PC-9 (cell line): Measurements from ENCODE around the gene RPL35. TPM values are rescaled to one million over a fixed set of nuclear protein-coding genes. Genes with fewer than 3 reads are reported as not detected.
"Not testable (repeated sequence)": the region's sequence is repeated elsewhere in the genome, so short reads cannot be mapped to it uniquely, and the experiment has no call there.

ENCODE experiments used
- BruUV-seq: library from RNA; stranded (reverse); fragments of 400-500 nt; replicated peaks from 2 replicates; lab custom pipeline; 2021; lab: Mats Ljungman, UMichigan
- CTCF ChIA-PET: fragments of 300-600 bp; sonication (Branson Sonifier 250); formaldehyde crosslinking; loops from one replicate; lab custom pipeline; 2022; ENCODE audit warnings: antibody characterized with exemption; lab: Charles Lee
- POLR2A ChIA-PET: fragments of 300-600 bp; sonication (Branson Sonifier 250); formaldehyde crosslinking; loops from one replicate; lab custom pipeline; 2022; ENCODE audit warnings: antibody characterized with exemption; ENCODE audit not compliant: unreplicated experiment; lab: Charles Lee
- DNase-seq, 2 experiments: peaks; one replicate each; pipeline versions ENCODE4 v3.0.0 to v3.0.0-alpha.2; 2015 to 2022; ENCODE audit warnings: mixed read lengths in 1 of 2
- H2AFZ ChIP-seq: fragments of 200-600 bp; sonication (generic); 2 replicates; pipeline ENCODE4 v1.8.1; 2017; ENCODE audit warnings: antibody characterized with exemption
- H3F3A ChIP-seq: fragments of 200-600 bp; sonication (generic); 2 replicates; pipeline ENCODE4 v1.8.1; 2017; ENCODE audit warnings: antibody characterized with exemption, mild to moderate bottlenecking, low read depth; ENCODE audit not compliant: insufficient read depth
- H3K27ac ChIP-seq: fragments of 200-600 bp; sonication (generic); 2 replicates; pipeline ENCODE4 v1.6.1; 2016; ENCODE audit warnings: mixed run types
- H3K27me3 ChIP-seq: fragments of 200-600 bp; sonication (generic); 2 replicates; pipeline ENCODE4 v1.6.1; 2016; ENCODE audit warnings: low read depth, mixed run types; ENCODE audit not compliant: insufficient read depth
- H3K36me3 ChIP-seq: fragments of 200-600 bp; sonication (generic); 2 replicates; pipeline ENCODE4 v1.6.1; 2016; ENCODE audit warnings: low read depth, mixed run types
- H3K4me1 ChIP-seq: fragments of 200-600 bp; sonication (generic); replicated peaks from 2 replicates; pipeline ENCODE4 v1.6.1; 2016; ENCODE audit warnings: mixed run types; ENCODE audit not compliant: insufficient read depth
- H3K4me2 ChIP-seq: fragments of 200-600 bp; sonication (generic); 2 replicates; pipeline ENCODE4 v1.6.1; 2017; ENCODE audit warnings: mixed run types
- H3K4me3 ChIP-seq: fragments of 200-600 bp; sonication (generic); 2 replicates; pipeline ENCODE4 v1.6.1; 2016; ENCODE audit warnings: mixed run types
- H3K79me2 ChIP-seq: fragments of 200-600 bp; sonication (generic); 2 replicates; pipeline ENCODE4 v1.6.1; 2017; ENCODE audit warnings: low read depth, mixed run types
- H3K9me2 ChIP-seq: fragments of 200-600 bp; sonication (generic); 2 replicates; pipeline ENCODE4 v1.8.1; 2017; ENCODE audit warnings: mild to moderate bottlenecking; ENCODE audit not compliant: insufficient read depth
- H3K9me3 ChIP-seq: fragments of 200-600 bp; sonication (generic); 2 replicates; pipeline ENCODE4 v1.8.1; 2016; ENCODE audit warnings: low read depth; ENCODE audit not compliant: insufficient read depth
- H4K20me1 ChIP-seq: fragments of 200-600 bp; sonication (generic); 2 replicates; pipeline ENCODE4 v1.8.1; 2017; ENCODE audit not compliant: insufficient read depth
- CTCF ChIP-seq: fragments of 200-600 bp; sonication (generic); conservative IDR thresholded peaks from 2 replicates; pipeline ENCODE4 v1.6.1; 2017; ENCODE audit warnings: mixed run types, antibody characterized with exemption, mild to moderate bottlenecking, moderate library complexity
- EZH2 ChIP-seq: fragments of 200-600 bp; sonication (generic); IDR thresholded peaks from 2 replicates; pipeline ENCODE4 v1.8.0; 2017; ENCODE audit warnings: antibody characterized with exemption, low read depth
- intact Hi-C: fragments of 100-400 bp; cut with micrococcal nuclease; formaldehyde crosslinking; loops from one replicate; pipeline ENCODE4 v1.10.0; 2022; ENCODE audit not compliant: unreplicated experiment
- total RNA-seq: library from RNA; stranded (reverse); gene quantifications from 2 replicates; pipeline ENCODE4 v1.2.3, GENCODE V29; 2021

RPL35 gene
- total RNA-seq, 1 experiment from 2014 or later = 2,125 TPM

GRCh38 chr9:124852121-124852828, 9.5 kb downstream of the RPL35 start:
- peaks cover 40% of the 10 kb centered on the region; the same call in 1 of the 2 replicates for H3F3A ChIP-seq
- ChIA-PET POLR2A (interaction anchor here (0.5 to 1.2 kb wide), 3 partner anchors 33 to 300 kb away, joined by 3 to 7 read pairs (median 4); no protein-coding TSS in a partner anchor), CTCF (interaction anchor here (0.7 to 6.7 kb wide), 17 partner anchors 9 to 349 kb away, joined by 3 to 159 read pairs (median 4); partner anchors contain the start of genes ARPC5L, NR6A1, OLFML2A and RPL35)
- H4K20me1 ChIP-seq = peaks cover 13% of the 10 kb centered on the region
- peak overlapping the region; percentile 93 for H3K4me2 ChIP-seq
- H3K9me3 ChIP-seq = no peaks in the 10 kb centered on the region
- peak overlapping the region; percentile 63; the same call in 1 of the 2 replicates for H3K4me3 ChIP-seq
- no TSS peak for BruUV-seq
- H2AFZ ChIP-seq = no peak overlapping the region
- intact Hi-C loops = loop anchor here (1.0 to 2.0 kb wide), 4 partner anchors 33 to 140 kb away; no protein-coding TSS in a partner anchor
- H3K27ac ChIP-seq = no peak overlapping the region
- H3K4me1 ChIP-seq = 0 out of 2 replicates have a peak, but pooled peaks cover under 1% of the 10 kb centered on the region
- no peak for DNase-seq
- H3K79me2 ChIP-seq = no peaks in the 10 kb centered on the region
- no peaks in the 10 kb centered on the region for H3K9me2 ChIP-seq
- H3K27me3 ChIP-seq = no peaks in the 10 kb centered on the region
- no peaks in the 10 kb centered on the region for H3K36me3 ChIP-seq
- TF ChIP-seq EZH2 = no peak
- TF ChIP-seq CTCF = no peak

GRCh38 chr9:124849801-124850200, 12.0 kb downstream of the RPL35 start:
- Histone ChIP-seq H3K36me3 (no peaks in the 10 kb centered on the region), H3K4me3 (no peak overlapping the region), H2AFZ (no peak overlapping the region), H3F3A (peaks cover 15% of the 10 kb centered on the region; the same call in 1 of the 2 replicates), H3K4me1 (no peaks in the 10 kb centered on the region), H3K27me3 (no peaks in the 10 kb centered on the region), H4K20me1 (no peaks in the 10 kb centered on the region), H3K9me2 (no peaks in the 10 kb centered on the region), H3K9me3 (no peaks in the 10 kb centered on the region), H3K27ac (no peak overlapping the region), H3K79me2 (no peaks in the 10 kb centered on the region), H3K4me2 (no peak overlapping the region)
- BruUV-seq = no TSS peak
- POLR2A ChIA-PET = interaction anchor here (0.6 kb wide), 1 partner anchor 42 kb away, joined by 5 read pairs; no protein-coding TSS in a partner anchor
- intact Hi-C loops = no loop called here
- no peak for DNase-seq
- CTCF ChIA-PET = no interaction called here
- no peak for TF ChIP-seq CTCF

GRCh38 chr9:124846969-124847368, 14.8 kb downstream of the RPL35 start:
- no peaks in the 10 kb centered on the region for H3K36me3 ChIP-seq
- intact Hi-C loops = no loop called here
- BruUV-seq = no TSS peak
- no peak for DNase-seq
- no peaks in the 10 kb centered on the region for H3K9me3 ChIP-seq
- no peak overlapping the region for H2AFZ ChIP-seq
- no peak overlapping the region for H3K4me3 ChIP-seq
- ChIA-PET CTCF (interaction anchor here (1.1 kb wide), 1 partner anchor 49 kb away, joined by 3 read pairs; no protein-coding TSS in a partner anchor), POLR2A (interaction anchor here (0.5 to 0.7 kb wide), 3 partner anchors 31 to 222 kb away, joined by 3 to 4 read pairs (median 3); no protein-coding TSS in a partner anchor)
- no peak overlapping the region for H3K4me2 ChIP-seq
- no peak for TF ChIP-seq EZH2
- no peak for TF ChIP-seq CTCF
- no peaks in the 10 kb centered on the region for H3K4me1 ChIP-seq
- H3K9me2 ChIP-seq = no peaks in the 10 kb centered on the region
- H3K27me3 ChIP-seq = no peaks in the 10 kb centered on the region
- H3K79me2 ChIP-seq = no peaks in the 10 kb centered on the region
- H3F3A ChIP-seq = no peaks in the 10 kb centered on the region
- H3K27ac ChIP-seq = no peak overlapping the region
- no peaks in the 10 kb centered on the region for H4K20me1 ChIP-seq

GRCh38 chr9:124846467-124846866, 15.3 kb downstream of the RPL35 start:
- BruUV-seq, H3K4me2 ChIP-seq, H2AFZ ChIP-seq, DNase-seq, H3K4me1 ChIP-seq, H3K27me3 ChIP-seq, H3K79me2 ChIP-seq, H3F3A ChIP-seq, intact Hi-C loops, H3K36me3 ChIP-seq, H3K27ac ChIP-seq, H3K9me3 ChIP-seq, H4K20me1 ChIP-seq, H3K4me3 ChIP-seq, H3K9me2 ChIP-seq: not testable (repeated sequence)
- ChIA-PET POLR2A (interaction anchor here (0.7 kb wide), 2 partner anchors 28 to 67 kb away, joined by 4 to 11 read pairs; no protein-coding TSS in a partner anchor), CTCF (interaction anchor here (1.1 kb wide), 1 partner anchor 49 kb away, joined by 3 read pairs; no protein-coding TSS in a partner anchor)
